Measurements from ENCODE around the gene RFX4. TPM values are rescaled to one million over a fixed set of nuclear protein-coding genes. Genes with fewer than 3 reads are reported as not detected.

The RFX4 gene
- total and polyA plus RNA-seq, 2 of the 13 experiments (the other 11 are each of a cell fraction or from before 2014, with no cell fraction given), result not detected

DNA sequence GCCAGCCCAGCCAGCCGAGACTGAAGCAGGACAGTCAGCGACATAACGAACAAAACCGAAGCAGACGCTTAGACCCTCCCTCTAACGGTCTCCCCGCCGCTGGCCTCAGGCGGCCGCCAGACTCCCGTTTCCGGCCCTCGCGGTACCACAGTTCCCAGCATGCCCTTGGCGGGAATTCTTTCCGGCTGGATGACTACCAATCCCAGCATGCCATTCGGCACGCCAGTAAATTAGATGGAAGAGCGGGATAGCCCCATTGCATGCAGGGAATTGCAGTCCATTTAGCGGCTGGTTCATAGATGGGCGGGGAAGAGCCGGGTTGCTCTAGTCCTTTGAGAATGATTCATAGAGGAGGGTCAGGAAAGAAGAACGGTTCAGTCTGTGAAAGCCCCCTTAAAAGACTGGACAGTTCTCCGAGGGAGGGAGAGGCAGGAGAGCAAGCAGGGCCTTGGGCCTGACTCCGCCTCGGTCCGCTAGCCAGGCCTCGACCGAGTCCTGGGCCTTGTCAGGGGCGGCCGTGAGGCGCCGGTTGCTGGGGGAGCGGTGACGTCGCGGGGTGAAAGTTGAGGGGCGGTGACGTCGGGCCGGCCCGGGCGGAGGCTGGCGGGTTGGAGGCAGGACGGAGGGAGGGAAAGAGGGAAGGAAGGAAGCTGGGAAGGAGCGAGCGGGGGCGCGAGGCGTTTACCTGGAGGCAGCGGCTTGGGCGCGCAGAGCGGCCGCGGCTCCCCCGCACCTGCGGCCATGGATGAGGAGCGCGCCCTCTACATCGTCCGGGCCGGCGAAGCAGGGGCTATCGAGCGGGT is 191.4 kb downstream of the RFX4 start, which contains the start of gene RIC8B (continued):
- TF ChIP-seq, protein P1, sequence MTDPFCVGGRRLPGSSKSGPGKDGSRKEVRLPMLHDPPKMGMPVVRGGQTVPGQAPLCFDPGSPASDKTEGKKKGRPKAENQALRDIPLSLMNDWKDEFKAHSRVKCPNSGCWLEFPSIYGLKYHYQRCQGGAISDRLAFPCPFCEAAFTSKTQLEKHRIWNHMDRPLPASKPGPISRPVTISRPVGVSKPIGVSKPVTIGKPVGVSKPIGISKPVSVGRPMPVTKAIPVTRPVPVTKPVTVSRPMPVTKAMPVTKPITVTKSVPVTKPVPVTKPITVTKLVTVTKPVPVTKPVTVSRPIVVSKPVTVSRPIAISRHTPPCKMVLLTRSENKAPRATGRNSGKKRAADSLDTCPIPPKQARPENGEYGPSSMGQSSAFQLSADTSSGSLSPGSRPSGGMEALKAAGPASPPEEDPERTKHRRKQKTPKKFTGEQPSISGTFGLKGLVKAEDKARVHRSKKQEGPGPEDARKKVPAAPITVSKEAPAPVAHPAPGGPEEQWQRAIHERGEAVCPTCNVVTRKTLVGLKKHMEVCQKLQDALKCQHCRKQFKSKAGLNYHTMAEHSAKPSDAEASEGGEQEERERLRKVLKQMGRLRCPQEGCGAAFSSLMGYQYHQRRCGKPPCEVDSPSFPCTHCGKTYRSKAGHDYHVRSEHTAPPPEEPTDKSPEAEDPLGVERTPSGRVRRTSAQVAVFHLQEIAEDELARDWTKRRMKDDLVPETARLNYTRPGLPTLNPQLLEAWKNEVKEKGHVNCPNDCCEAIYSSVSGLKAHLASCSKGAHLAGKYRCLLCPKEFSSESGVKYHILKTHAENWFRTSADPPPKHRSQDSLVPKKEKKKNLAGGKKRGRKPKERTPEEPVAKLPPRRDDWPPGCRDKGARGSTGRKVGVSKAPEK (CRISPR knock-in tag; IDR thresholded peaks at IDR 0.05; ENCODE audit: borderline replicate concordance), result 0 out of 2 replicates have a peak, but pooled peaks have one; percentile 5
- TF ChIP-seq ZNF652 (CRISPR knock-in tag; IDR thresholded peaks at IDR 0.05; ENCODE audit: borderline replicate concordance, low read depth) (no peak), RAD21 (CRISPR knock-in tag; IDR thresholded peaks at IDR 0.05) (peak; percentile 10; the same call in 1 of the 2 replicates), RELA (CRISPR knock-in tag; IDR thresholded peaks at IDR 0.05) (no peak), REST (IDR thresholded peaks at IDR 0.05; ENCODE audit: borderline replicate concordance in 1 of 2, low read depth in 1 of 2, low read length in 2 of 2) (peak in 1 of 2 experiments; percentile 23; a peak in 1 of 4 replicates), ZNF383 (CRISPR knock-in tag; IDR thresholded peaks at IDR 0.05; ENCODE audit: borderline replicate concordance) (no peak), FOXK2 (IDR thresholded peaks at IDR 0.05) (no peak), ZZZ3 (CRISPR knock-in tag; IDR thresholded peaks at IDR 0.05; ENCODE audit: borderline replicate concordance) (peak; percentile 75), CCAR2 (optimal IDR thresholded peaks at IDR 0.05; ENCODE audit: low read depth, low read length) (no peak), KDM5B (CRISPR knock-in tag; IDR thresholded peaks at IDR 0.05; ENCODE audit: borderline replicate concordance) (peak; percentile 45; the same call in 1 of the 2 replicates)
- TF ChIP-seq, protein P2, sequence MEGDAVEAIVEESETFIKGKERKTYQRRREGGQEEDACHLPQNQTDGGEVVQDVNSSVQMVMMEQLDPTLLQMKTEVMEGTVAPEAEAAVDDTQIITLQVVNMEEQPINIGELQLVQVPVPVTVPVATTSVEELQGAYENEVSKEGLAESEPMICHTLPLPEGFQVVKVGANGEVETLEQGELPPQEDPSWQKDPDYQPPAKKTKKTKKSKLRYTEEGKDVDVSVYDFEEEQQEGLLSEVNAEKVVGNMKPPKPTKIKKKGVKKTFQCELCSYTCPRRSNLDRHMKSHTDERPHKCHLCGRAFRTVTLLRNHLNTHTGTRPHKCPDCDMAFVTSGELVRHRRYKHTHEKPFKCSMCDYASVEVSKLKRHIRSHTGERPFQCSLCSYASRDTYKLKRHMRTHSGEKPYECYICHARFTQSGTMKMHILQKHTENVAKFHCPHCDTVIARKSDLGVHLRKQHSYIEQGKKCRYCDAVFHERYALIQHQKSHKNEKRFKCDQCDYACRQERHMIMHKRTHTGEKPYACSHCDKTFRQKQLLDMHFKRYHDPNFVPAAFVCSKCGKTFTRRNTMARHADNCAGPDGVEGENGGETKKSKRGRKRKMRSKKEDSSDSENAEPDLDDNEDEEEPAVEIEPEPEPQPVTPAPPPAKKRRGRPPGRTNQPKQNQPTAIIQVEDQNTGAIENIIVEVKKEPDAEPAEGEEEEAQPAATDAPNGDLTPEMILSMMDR (CRISPR knock-in tag; IDR thresholded peaks at IDR 0.05), result peak; percentile 22; the same call in 1 of the 2 replicates
- TF ChIP-seq, protein P3, sequence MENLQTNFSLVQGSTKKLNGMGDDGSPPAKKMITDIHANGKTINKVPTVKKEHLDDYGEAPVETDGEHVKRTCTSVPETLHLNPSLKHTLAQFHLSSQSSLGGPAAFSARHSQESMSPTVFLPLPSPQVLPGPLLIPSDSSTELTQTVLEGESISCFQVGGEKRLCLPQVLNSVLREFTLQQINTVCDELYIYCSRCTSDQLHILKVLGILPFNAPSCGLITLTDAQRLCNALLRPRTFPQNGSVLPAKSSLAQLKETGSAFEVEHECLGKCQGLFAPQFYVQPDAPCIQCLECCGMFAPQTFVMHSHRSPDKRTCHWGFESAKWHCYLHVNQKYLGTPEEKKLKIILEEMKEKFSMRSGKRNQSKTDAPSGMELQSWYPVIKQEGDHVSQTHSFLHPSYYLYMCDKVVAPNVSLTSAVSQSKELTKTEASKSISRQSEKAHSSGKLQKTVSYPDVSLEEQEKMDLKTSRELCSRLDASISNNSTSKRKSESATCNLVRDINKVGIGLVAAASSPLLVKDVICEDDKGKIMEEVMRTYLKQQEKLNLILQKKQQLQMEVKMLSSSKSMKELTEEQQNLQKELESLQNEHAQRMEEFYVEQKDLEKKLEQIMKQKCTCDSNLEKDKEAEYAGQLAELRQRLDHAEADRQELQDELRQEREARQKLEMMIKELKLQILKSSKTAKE (CRISPR knock-in tag; IDR thresholded peaks at IDR 0.05; ENCODE audit: borderline replicate concordance), result no peak
- TF ChIP-seq, protein P4, sequence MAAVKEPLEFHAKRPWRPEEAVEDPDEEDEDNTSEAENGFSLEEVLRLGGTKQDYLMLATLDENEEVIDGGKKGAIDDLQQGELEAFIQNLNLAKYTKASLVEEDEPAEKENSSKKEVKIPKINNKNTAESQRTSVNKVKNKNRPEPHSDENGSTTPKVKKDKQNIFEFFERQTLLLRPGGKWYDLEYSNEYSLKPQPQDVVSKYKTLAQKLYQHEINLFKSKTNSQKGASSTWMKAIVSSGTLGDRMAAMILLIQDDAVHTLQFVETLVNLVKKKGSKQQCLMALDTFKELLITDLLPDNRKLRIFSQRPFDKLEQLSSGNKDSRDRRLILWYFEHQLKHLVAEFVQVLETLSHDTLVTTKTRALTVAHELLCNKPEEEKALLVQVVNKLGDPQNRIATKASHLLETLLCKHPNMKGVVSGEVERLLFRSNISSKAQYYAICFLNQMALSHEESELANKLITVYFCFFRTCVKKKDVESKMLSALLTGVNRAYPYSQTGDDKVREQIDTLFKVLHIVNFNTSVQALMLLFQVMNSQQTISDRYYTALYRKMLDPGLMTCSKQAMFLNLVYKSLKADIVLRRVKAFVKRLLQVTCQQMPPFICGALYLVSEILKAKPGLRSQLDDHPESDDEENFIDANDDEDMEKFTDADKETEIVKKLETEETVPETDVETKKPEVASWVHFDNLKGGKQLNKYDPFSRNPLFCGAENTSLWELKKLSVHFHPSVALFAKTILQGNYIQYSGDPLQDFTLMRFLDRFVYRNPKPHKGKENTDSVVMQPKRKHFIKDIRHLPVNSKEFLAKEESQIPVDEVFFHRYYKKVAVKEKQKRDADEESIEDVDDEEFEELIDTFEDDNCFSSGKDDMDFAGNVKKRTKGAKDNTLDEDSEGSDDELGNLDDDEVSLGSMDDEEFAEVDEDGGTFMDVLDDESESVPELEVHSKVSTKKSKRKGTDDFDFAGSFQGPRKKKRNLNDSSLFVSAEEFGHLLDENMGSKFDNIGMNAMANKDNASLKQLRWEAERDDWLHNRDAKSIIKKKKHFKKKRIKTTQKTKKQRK (IDR thresholded peaks at IDR 0.05; ENCODE audit: low read length), result no peak
